ENCODE measurements around the gene INPP5E. TPM values are rescaled to one million over a fixed set of nuclear protein-coding genes. Genes with fewer than 3 reads are reported as not detected.

Gene INPP5E
- total RNA-seq, 1 donor from 2014 or later: 35.2 TPM

DNA sequence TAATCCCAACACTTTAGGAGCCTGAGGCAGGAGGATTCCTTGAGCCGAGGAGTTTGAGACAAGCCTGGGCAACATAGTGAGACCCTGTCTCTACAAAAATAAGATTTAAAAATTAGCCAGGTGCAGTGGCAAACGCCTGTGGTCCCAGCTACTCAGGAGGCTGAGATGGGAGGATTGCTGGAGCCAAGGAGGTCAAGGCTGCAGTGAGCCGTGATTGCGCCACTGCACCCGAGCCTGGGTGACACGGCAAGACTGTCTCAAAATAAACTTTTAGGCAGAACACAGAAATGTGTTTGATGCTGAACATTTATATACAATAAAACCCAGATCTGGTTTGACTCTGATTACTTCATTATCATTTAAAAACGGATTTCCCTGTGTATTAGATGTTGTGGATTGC is 34.2 kb downstream of the INPP5E start:
- Mint-ChIP-seq H3K4me1 (ENCODE audit: low read depth, unreplicated experiment) (peaks cover 7% of the 10 kb centered on the region), H3K36me3 (ENCODE audit: unreplicated experiment) (no peaks in the 10 kb centered on the region), H3K4me3 (ENCODE audit: unreplicated experiment) (no peak overlapping the region), H3K9me3 (ENCODE audit: unreplicated experiment) (peaks cover 2% of the 10 kb centered on the region), H3K27ac (ENCODE audit: unreplicated experiment) (no peak overlapping the region), H3K27me3 (ENCODE audit: unreplicated experiment) (peaks cover 2% of the 10 kb centered on the region)
- no peak for DNase-seq
- TF ChIP-seq, protein P1, sequence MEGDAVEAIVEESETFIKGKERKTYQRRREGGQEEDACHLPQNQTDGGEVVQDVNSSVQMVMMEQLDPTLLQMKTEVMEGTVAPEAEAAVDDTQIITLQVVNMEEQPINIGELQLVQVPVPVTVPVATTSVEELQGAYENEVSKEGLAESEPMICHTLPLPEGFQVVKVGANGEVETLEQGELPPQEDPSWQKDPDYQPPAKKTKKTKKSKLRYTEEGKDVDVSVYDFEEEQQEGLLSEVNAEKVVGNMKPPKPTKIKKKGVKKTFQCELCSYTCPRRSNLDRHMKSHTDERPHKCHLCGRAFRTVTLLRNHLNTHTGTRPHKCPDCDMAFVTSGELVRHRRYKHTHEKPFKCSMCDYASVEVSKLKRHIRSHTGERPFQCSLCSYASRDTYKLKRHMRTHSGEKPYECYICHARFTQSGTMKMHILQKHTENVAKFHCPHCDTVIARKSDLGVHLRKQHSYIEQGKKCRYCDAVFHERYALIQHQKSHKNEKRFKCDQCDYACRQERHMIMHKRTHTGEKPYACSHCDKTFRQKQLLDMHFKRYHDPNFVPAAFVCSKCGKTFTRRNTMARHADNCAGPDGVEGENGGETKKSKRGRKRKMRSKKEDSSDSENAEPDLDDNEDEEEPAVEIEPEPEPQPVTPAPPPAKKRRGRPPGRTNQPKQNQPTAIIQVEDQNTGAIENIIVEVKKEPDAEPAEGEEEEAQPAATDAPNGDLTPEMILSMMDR (IDR thresholded peaks at IDR 0.05; ENCODE audit: partially characterized antibody, unreplicated experiment): no peak

DNA sequence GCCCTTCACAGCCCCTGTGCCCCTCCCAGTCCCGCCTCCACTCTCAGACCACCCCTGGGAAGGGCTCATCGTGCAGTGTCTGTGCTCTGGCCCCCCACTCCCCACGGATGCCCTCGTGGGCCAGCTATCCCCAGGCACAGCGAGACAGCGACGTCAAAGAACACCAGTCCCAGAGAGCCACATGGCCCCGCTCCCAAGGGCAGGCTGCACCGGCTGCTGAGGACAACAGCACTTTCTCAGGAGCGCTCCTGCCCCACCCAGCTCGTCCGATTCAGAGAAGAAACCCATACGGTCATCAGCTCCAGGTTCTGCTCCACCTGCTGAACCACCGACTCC is 34.9 kb downstream of the INPP5E start:
- no peak overlapping the region for H3K4me3 Mint-ChIP-seq (ENCODE audit: unreplicated experiment)
- no peak for DNase-seq
- peaks cover 5% of the 10 kb centered on the region for H3K4me1 Mint-ChIP-seq (ENCODE audit: low read depth, unreplicated experiment)
- peaks cover 2% of the 10 kb centered on the region for H3K9me3 Mint-ChIP-seq (ENCODE audit: unreplicated experiment)
- H3K27me3 Mint-ChIP-seq (ENCODE audit: unreplicated experiment): peaks cover 2% of the 10 kb centered on the region
- TF ChIP-seq, protein P1 (IDR thresholded peaks at IDR 0.05; ENCODE audit: partially characterized antibody, unreplicated experiment): no peak
- no peaks in the 10 kb centered on the region for H3K36me3 Mint-ChIP-seq (ENCODE audit: unreplicated experiment)
- H3K27ac Mint-ChIP-seq (ENCODE audit: unreplicated experiment): no peak overlapping the region

DNA sequence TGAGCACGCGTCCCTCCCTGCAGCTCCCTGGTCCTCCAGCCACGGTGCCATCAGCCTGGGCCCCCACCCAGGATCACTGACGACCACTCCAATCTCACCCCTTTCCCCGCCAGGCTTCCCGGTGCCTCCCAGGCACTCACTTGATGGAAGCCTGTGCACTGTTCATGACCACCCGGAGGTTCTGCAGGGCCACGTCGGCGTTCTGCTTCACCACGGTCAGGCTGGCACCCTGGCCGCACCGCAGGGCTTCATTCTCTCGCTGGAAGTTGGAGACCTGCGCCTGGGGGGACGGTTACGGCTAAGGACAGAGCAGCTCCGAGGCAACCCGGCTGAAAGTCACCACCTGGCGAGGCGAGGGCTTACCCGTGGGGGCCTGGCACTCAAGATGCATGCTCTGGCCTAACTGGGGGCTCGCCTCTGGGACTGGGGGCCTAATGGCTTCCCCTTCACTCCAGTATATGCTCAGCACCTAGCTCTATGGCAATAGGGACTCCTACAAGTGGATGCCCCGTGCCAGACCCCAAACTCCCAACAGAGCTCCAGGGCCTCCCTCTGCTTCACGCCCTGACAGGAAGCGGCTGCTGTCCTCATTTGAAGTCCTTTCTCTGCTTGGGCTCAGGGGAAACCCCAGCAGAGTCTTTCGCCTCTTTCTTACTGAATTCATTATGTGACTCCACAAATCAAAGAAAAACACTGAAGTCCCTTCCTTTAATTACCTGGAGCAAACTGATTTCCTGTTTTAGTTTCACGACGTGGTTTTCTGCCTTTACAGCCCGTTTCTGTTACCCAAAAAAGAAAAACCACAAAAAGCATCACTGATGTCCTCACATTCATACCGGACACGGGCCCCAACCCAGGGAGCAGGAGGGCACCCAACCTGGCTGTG is 35.5 kb downstream of the INPP5E start:
- TF ChIP-seq, protein P1 (IDR thresholded peaks at IDR 0.05; ENCODE audit: partially characterized antibody, unreplicated experiment): no peak
- no peak overlapping the region for H3K4me3 Mint-ChIP-seq (ENCODE audit: unreplicated experiment)
- H3K27me3 Mint-ChIP-seq (ENCODE audit: unreplicated experiment): peaks cover 4% of the 10 kb centered on the region
- peaks cover 2% of the 10 kb centered on the region for H3K4me1 Mint-ChIP-seq (ENCODE audit: low read depth, unreplicated experiment)
- H3K27ac Mint-ChIP-seq (ENCODE audit: unreplicated experiment): no peak overlapping the region
- no peaks in the 10 kb centered on the region for H3K36me3 Mint-ChIP-seq (ENCODE audit: unreplicated experiment)
- no peak for DNase-seq
- peaks cover 2% of the 10 kb centered on the region for H3K9me3 Mint-ChIP-seq (ENCODE audit: unreplicated experiment)

DNA sequence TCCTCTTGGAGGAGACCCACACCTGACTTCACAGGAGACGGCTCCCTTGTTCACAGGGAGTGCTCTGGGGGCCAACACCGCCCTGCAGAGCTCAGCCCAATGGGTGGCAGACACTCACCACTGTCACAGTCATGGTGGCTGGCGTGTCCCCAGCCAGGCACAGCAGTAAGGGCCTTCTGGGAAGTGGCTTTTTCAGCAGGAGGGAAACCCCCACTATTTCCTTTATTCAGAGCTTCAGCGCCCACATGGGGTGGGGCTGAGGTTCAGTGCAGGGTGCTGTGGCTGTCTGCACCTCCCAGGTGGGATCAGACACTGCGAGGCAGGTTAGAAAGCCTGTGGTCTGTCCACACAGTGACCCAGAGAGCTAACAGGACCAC is 36.1 kb downstream of the INPP5E start:
- Mint-ChIP-seq H3K27me3 (ENCODE audit: unreplicated experiment) (peaks cover 8% of the 10 kb centered on the region), H3K36me3 (ENCODE audit: unreplicated experiment) (no peaks in the 10 kb centered on the region), H3K27ac (ENCODE audit: unreplicated experiment) (no peak overlapping the region), H3K4me1 (ENCODE audit: low read depth, unreplicated experiment) (peaks cover 3% of the 10 kb centered on the region), H3K9me3 (ENCODE audit: unreplicated experiment) (no peaks in the 10 kb centered on the region), H3K4me3 (ENCODE audit: unreplicated experiment) (no peak overlapping the region)
- TF ChIP-seq, protein P1 (IDR thresholded peaks at IDR 0.05; ENCODE audit: partially characterized antibody, unreplicated experiment): no peak
- DNase-seq: no peak

DNA sequence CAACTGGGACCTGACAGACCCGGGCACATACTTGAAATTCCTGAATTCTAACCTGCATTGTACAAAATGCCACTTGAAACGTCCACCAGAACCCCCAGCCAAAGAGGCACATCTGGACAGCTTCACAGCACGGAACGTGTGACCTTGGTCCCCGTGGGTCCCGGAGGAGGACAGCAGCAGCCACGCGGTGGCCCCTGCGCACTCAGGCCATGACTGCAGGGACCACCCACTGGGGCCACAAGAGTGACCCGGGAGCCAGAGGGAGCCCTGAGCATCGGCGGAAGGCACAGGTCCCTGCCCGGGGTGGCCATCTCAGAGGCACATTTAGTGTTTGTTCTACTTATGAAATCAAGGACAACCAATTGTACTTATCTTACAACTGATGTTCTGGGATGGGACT is 37.6 kb downstream of the INPP5E start:
- peaks cover 8% of the 10 kb centered on the region for H3K27me3 Mint-ChIP-seq (ENCODE audit: unreplicated experiment)
- no peak overlapping the region for H3K27ac Mint-ChIP-seq (ENCODE audit: unreplicated experiment)
- no peaks in the 10 kb centered on the region for H3K36me3 Mint-ChIP-seq (ENCODE audit: unreplicated experiment)
- peaks cover 3% of the 10 kb centered on the region for H3K4me1 Mint-ChIP-seq (ENCODE audit: low read depth, unreplicated experiment)
- no peak overlapping the region for H3K4me3 Mint-ChIP-seq (ENCODE audit: unreplicated experiment)
- H3K9me3 Mint-ChIP-seq (ENCODE audit: unreplicated experiment): peaks cover 2% of the 10 kb centered on the region
- TF ChIP-seq, protein P1 (IDR thresholded peaks at IDR 0.05; ENCODE audit: partially characterized antibody, unreplicated experiment): no peak
- no peak for DNase-seq
